HFF-Myc (cell line): ENCODE measurements around the gene NLGN1.

ENCODE experiments used
- DNase-seq: peaks from one replicate; pipeline ENCODE4 v3.0.0-alpha.2; 2011; ENCODE audit warnings: low read depth; ENCODE audit errors: extremely low read depth
- H3K4me3 ChIP-seq: replicated peaks from 2 replicates; pipeline ENCODE4 v1.5.1; 2011; ENCODE audit warnings: low read depth, mild to moderate bottlenecking, control low read depth, low read length
- TF ChIP-seq, protein P1 (sequence below): IDR thresholded peaks from 2 replicates; pipeline ENCODE4 v1.5.1; 2012; ENCODE audit warnings: mild to moderate bottlenecking, low read depth, low read length, control low read depth; ENCODE audit errors: missing control alignments

Gene NLGN1

DNA sequence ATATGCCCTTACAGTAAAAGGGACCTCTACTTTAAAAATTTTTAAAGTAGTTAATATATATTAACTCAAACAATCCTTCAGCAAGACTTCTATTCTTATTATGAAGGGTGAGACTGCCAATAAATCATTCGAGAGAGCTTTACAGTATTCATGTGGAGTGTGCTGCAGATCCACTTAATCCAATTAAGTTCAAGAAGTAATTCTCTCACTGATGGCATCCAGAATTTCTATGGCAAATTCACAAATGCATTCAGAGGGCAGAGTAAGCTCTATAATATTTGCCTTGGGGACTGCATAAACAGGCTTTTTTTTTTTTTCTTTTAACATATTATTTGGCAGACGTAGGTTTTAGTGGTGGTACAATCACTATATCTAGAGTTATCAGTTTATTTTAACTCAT is 692.0 kb downstream of the NLGN1 start:
- TF ChIP-seq, protein P1, sequence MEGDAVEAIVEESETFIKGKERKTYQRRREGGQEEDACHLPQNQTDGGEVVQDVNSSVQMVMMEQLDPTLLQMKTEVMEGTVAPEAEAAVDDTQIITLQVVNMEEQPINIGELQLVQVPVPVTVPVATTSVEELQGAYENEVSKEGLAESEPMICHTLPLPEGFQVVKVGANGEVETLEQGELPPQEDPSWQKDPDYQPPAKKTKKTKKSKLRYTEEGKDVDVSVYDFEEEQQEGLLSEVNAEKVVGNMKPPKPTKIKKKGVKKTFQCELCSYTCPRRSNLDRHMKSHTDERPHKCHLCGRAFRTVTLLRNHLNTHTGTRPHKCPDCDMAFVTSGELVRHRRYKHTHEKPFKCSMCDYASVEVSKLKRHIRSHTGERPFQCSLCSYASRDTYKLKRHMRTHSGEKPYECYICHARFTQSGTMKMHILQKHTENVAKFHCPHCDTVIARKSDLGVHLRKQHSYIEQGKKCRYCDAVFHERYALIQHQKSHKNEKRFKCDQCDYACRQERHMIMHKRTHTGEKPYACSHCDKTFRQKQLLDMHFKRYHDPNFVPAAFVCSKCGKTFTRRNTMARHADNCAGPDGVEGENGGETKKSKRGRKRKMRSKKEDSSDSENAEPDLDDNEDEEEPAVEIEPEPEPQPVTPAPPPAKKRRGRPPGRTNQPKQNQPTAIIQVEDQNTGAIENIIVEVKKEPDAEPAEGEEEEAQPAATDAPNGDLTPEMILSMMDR: no peak
- DNase-seq: no peak
- no peak overlapping the region for H3K4me3 ChIP-seq

DNA sequence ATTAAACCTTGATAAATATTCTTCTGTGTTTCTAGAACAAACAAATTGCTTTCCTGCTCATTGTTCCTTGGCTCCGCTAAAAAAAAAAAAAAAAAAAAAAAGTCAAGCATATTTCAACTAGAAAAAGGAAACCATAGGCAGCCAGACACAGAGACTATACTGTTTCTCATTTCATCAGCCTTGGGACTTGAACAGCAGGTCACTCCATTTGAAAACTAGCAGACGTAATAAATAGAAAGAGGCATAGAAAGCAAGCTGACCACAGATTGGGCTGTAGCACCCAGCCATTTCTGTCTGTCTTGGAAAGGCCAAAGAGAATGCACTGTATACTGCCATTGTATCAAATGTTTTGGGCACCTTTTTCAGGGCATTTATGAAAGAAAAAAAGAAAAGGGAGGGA is 697.1 kb downstream of the NLGN1 start:
- no peak overlapping the region for H3K4me3 ChIP-seq
- DNase-seq: no peak
- TF ChIP-seq, protein P1: no peak

DNA sequence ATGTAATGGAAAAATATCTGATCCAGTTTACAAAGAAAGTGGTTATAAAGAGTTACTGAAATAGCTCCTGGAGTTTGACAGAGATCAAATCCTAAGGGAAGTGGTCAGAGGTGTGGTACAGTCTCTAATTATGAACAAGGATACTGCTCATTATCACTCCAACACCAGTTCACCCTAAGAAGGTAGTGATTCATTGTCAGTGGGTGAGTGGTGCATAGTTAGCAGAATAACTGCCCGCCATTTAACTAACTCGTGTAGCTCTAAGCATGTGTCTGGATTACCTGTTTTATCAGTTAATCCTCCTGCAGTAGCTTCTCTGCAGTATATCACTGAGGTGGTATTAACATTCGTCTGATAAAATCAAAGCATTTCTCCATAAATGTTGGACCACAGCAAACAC is 700.1 kb downstream of the NLGN1 start:
- DNase-seq: no peak
- TF ChIP-seq, protein P1: no peak
- no peak overlapping the region for H3K4me3 ChIP-seq

DNA sequence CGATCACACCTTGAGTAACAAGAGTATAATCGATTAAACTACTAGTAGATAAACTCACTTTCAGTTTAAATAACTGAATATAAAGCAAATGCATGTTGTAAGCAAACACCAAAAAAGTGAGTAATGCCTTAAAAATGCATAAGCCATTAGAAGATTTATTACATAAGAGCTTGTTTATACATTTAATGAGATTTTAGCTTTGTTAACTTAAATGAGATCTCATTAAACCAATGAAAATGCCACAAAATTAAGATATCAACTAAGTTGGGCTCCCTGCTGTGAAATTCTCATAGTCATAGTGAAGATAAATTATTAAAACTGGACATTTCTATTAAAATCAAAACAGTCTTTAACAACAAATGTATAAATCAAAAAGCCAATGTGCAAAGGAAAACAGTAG is 701.2 kb downstream of the NLGN1 start:
- no peak for DNase-seq
- H3K4me3 ChIP-seq: no peak overlapping the region
- TF ChIP-seq, protein P1: no peak

DNA sequence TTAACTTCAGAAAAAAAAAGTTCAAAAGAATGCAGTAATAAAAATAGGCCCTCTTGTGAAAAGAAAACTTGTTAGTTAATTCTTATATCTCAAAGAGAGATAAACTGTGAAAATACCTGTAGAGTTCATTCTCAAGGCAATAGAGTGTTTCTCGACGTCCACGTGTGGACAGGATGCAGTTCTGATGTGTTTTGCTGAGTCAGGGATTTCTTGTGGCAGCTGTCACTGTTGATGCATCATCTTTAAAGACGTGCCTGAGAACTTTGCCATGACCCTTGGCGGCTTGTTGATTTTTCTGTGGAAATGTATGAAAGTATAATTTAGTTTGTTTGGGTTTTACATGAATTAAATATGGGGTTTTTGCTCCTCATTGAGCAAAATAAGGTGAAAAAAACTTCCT is 702.2 kb downstream of the NLGN1 start:
- DNase-seq: no peak
- H3K4me3 ChIP-seq: no peak overlapping the region
- TF ChIP-seq, protein P1: no peak

DNA sequence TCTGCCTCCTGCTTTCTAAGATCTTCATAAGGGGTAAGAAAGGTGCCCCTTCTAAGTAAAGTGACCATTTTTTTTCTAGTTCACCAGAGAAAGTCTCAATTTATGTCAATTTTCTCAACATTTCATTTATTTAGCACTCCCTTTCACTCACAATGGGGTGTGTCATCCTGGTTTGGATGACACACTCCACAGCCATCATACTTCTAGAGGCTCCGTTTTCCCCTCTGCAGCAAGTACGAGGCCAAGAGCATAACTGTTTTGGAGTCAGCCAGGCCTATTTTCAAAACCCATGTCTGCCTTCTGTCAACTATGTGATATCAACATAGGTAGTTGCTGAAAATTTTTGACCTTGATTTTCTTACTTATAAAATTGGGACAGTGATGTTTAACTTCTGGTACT is 703.2 kb downstream of the NLGN1 start:
- TF ChIP-seq, protein P1: no peak
- no peak overlapping the region for H3K4me3 ChIP-seq
- DNase-seq: no peak

DNA sequence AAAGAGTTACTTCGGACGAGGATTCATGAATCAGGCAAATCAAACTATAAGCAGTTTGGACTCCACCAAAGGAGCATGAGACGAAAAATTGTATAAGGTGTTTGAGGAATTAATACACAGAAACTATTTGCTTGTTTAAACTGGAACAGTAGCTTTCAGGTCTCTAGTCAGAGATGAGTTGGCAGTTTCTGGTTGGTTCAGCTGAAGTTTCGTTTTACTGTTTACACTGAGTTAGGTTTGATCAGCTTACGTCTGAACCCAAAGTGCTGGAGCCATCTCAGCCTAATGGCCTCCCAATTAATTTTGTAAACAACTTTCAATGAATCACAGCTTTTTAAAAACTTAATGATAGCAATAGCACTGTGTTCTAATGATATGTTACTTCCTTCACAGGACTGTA is 703.7 kb downstream of the NLGN1 start:
- TF ChIP-seq, protein P1: no peak
- no peak for DNase-seq
- H3K4me3 ChIP-seq: no peak overlapping the region
